Suprapubic skin (tissue), 4 donors: ENCODE results near the gene HES5. TPM values are rescaled to one million over a fixed set of nuclear protein-coding genes. Genes with fewer than 3 reads are reported as not detected.
A peak's percentile ranks its signal among the peaks of the same experiment; 100 is the strongest.
"Not testable (repeated sequence)": the region's sequence is repeated elsewhere in the genome, so short reads cannot be mapped to it uniquely, and the experiment has no call there.

ENCODE experiments used
- DNase-seq, 2 donors: peaks; one replicate each; pipeline ENCODE4 v3.0.0-alpha.2; 2019; ENCODE audit warnings: low spot score in 2 of 2
- H3K27ac ChIP-seq: fragments of 200-600 bp; sonication (generic); one replicate; pipeline ENCODE4 v1.5.1; 2019
- H3K27me3 ChIP-seq: fragments of 200-600 bp; sonication (generic); one replicate; pipeline ENCODE4 v1.5.1; 2019
- H3K36me3 ChIP-seq: fragments of 200-600 bp; sonication (generic); one replicate; pipeline ENCODE4 v1.5.1; 2019
- H3K4me1 ChIP-seq: fragments of 200-600 bp; sonication (generic); one replicate; pipeline ENCODE4 v1.5.1; 2019
- H3K4me3 ChIP-seq: fragments of 200-600 bp; sonication (generic); one replicate; pipeline ENCODE4 v1.5.1; 2019; ENCODE audit warnings: mild to moderate bottlenecking
- H3K9me3 ChIP-seq: fragments of 200-600 bp; sonication (generic); one replicate; pipeline ENCODE4 v1.5.1; 2019
- CTCF ChIP-seq, 2 donors: fragments of 200-600 bp in 1 of 2; fragments of 450-650 bp in 1 of 2; sonication (generic) in 1 of 2; IDR thresholded peaks; one replicate each; pipeline ENCODE4 v1.5.1; 2016 to 2019; ENCODE audit warnings: antibody characterized with exemption in 2 of 2, mild to moderate bottlenecking in 1 of 2, moderate library complexity in 1 of 2
- EP300 ChIP-seq: sonication (generic); formaldehyde crosslinking; IDR thresholded peaks from one replicate; pipeline ENCODE4 v1.6.1; 2017; ENCODE audit warnings: antibody characterized with exemption
- POLR2A ChIP-seq, 2 donors: fragments of 450-650 bp; IDR thresholded peaks; one replicate each; pipeline ENCODE4 v1.6.1; 2017; ENCODE audit warnings: antibody characterized with exemption in 2 of 2, mild to moderate bottlenecking in 2 of 2, moderate library complexity in 2 of 2
- POLR2AphosphoS5 ChIP-seq, 3 donors: sonication (generic); formaldehyde crosslinking; IDR thresholded peaks; one replicate each; pipeline ENCODE4 v1.6.1; 2017; ENCODE audit warnings: antibody characterized with exemption in 3 of 3
- WGBS: methylation state at CpG from one replicate; pipeline ENCODE4 v1.1.5; 2018; 5-methylcytosine and 5-hydroxymethylcytosine counted together
- total RNA-seq, 4 donors: library from RNA; depleted of rRNA; stranded (reverse); fragments of >200 nt; gene quantifications; one replicate each; pipeline ENCODE4 v1.1.0, GENCODE V29; 2016

The HES5 gene
- total RNA-seq, 4 donors from 2014 or later = 2.6 to 12.0 (median 5.9) TPM

GRCh38 chr1:2573250-2573920, 43.3 kb upstream of the HES5 start:
- Histone ChIP-seq H3K4me1 (peaks cover 20% of the 10 kb centered on the region), H3K9me3 (no peaks in the 10 kb centered on the region), H3K27ac (no peak overlapping the region), H3K36me3 (no peaks in the 10 kb centered on the region), H3K4me3 (no peak overlapping the region), H3K27me3 (no peaks in the 10 kb centered on the region)
- 83% methylated on average over 8 of the region's 8 CpGs for WGBS
- TF ChIP-seq POLR2AphosphoS5 (IDR thresholded peaks at IDR 0.05) (no peak), POLR2A (IDR thresholded peaks at IDR 0.05) (no peak), CTCF (IDR thresholded peaks at IDR 0.05) (no peak), EP300 (no peak)
- DNase-seq = no peak

- TF ChIP-seq POLR2A (IDR thresholded peaks at IDR 0.05) (no peak), POLR2AphosphoS5 (IDR thresholded peaks at IDR 0.05) (no peak), CTCF (IDR thresholded peaks at IDR 0.05) (no peak), EP300 (no peak)
- no peak overlapping the region for H3K27ac ChIP-seq
- H3K36me3 ChIP-seq = no peaks in the 10 kb centered on the region
- H3K4me1 ChIP-seq = peaks cover 5% of the 10 kb centered on the region
- H3K4me3 ChIP-seq = no peak overlapping the region
- H3K9me3 ChIP-seq = no peaks in the 10 kb centered on the region
- WGBS = 91% methylated on average over 9 of the region's 9 CpGs
- peaks cover 5% of the 10 kb centered on the region for H3K27me3 ChIP-seq
- DNase-seq = no peak
These were observed 41.3 kb upstream of the HES5 start for GRCh38 chr1:2571348-2571747.

- DNase-seq = no peak
- no peak for TF ChIP-seq EP300
- TF ChIP-seq CTCF (IDR thresholded peaks at IDR 0.05) = no peak
- no peak for TF ChIP-seq POLR2A (IDR thresholded peaks at IDR 0.05)
- TF ChIP-seq POLR2AphosphoS5 (IDR thresholded peaks at IDR 0.05) = no peak
- Histone ChIP-seq H3K27me3 (peaks cover 5% of the 10 kb centered on the region), H3K36me3 (no peaks in the 10 kb centered on the region), H3K9me3 (no peaks in the 10 kb centered on the region), H3K4me3 (no peak overlapping the region), H3K4me1 (no peaks in the 10 kb centered on the region), H3K27ac (no peak overlapping the region)
- WGBS = 73% methylated on average over 13 of the region's 17 CpGs
These were observed 40.3 kb upstream of the HES5 start for GRCh38 chr1:2570332-2570731.

GRCh38 chr1:2569703-2570102, 39.6 kb upstream of the HES5 start:
- H3K4me3 ChIP-seq, H3K4me1 ChIP-seq, H3K27me3 ChIP-seq, H3K36me3 ChIP-seq, H3K27ac ChIP-seq, H3K9me3 ChIP-seq: not testable (repeated sequence)
- WGBS = 80% methylated on average over 9 of the region's 13 CpGs
- peak in 1 of 2 donors; percentile 54 for DNase-seq

- H3K36me3 ChIP-seq = no peaks in the 10 kb centered on the region
- DNase-seq = no peak
- 91% methylated on average over 11 of the region's 17 CpGs for WGBS
- H3K4me3 ChIP-seq = no peak overlapping the region
- no peaks in the 10 kb centered on the region for H3K4me1 ChIP-seq
- H3K9me3 ChIP-seq = no peaks in the 10 kb centered on the region
- H3K27me3 ChIP-seq = peaks cover 5% of the 10 kb centered on the region
- H3K27ac ChIP-seq = no peak overlapping the region
- TF ChIP-seq POLR2AphosphoS5 (IDR thresholded peaks at IDR 0.05) (no peak), POLR2A (IDR thresholded peaks at IDR 0.05) (no peak), CTCF (IDR thresholded peaks at IDR 0.05) (no peak), EP300 (no peak)
These were observed 39.0 kb upstream of the HES5 start for GRCh38 chr1:2569060-2569459.

GRCh38 chr1:2568187-2568816, 38.2 kb upstream of the HES5 start:
- not testable (repeated sequence) for H3K27me3 ChIP-seq, H3K9me3 ChIP-seq, H3K36me3 ChIP-seq, H3K27ac ChIP-seq, H3K4me3 ChIP-seq, H3K4me1 ChIP-seq
- peak in 1 of 2 donors; percentile 56 for DNase-seq
- WGBS = 39% methylated on average over 4 of the region's 17 CpGs
